ENCODE data around the gene SLC25A10.

- TF ChIP-seq CTCF (IDR thresholded peaks at IDR 0.05; ENCODE audit: extremely low read depth in 1 of 2, insufficient read depth in 1 of 2, low read depth in 1 of 2, low read length in 2 of 2) (no peak), MAX (IDR thresholded peaks at IDR 0.05; ENCODE audit: insufficient read depth, insufficient read length) (no peak), POLR2A (IDR thresholded peaks at IDR 0.05; ENCODE audit: low read depth, low read length) (no peak), POLR2AphosphoS5 (IDR thresholded peaks at IDR 0.05; ENCODE audit: insufficient read depth, low read depth, low read length) (no peak), GATA2 (IDR thresholded peaks at IDR 0.05; ENCODE audit: insufficient read depth, insufficient read length, low read depth, low read length) (no peak), EZH2 (IDR thresholded peaks at IDR 0.05; ENCODE audit: borderline replicate concordance, low read depth, low read length, severe bottlenecking) (no peak), MYC (IDR thresholded peaks at IDR 0.05; ENCODE audit: low read depth, low read length) (no peak), JUN (IDR thresholded peaks at IDR 0.05; ENCODE audit: borderline replicate concordance, insufficient read depth, insufficient read length, low read depth) (no peak)
These were observed 21.5 kb upstream of the SLC25A10 start for GRCh38 chr17:81690549-81690948.
